Measurements from ENCODE around the gene SUSD3.

Gene SUSD3

DNA sequence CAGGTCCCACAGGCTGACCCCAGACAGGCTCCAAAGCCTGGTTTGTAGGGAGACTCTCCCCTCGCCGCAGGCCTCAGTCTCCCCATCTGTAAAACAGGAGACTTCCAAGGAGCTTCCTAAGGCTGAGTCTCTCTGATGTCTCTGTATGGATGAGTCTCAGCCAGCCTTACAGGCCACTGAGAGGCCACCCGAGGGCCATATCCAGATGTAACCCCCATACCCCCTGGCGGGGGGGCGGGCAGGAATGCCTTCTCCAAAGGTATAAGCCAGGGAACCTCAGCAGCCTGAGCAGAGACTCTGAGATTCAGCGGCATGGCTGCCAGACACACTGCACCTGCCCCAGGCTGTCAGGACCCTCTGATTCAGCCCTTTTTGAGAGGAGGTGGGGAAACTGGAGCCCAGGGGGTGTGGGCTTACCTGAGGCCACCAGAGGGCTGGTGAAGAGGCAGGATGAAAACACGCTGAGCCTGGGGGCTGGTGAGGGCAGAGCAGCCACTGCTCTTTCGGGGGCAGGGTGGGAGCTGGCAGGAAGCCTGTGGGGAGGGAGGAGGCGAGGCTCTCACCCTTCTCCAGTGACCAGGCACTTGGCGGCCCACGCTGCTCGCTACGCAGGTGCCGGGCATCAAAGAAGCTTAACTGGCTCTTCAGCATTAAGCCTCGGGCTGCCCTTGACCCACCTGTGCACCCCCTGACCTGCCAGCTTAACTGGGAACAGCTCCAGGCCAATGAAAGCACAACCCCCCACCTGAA lies 5.5 kb upstream of the SUSD3 start:
- no peak for TF ChIP-seq ZNF274 (IDR thresholded peaks at IDR 0.05; ENCODE audit: low read depth, low read length)
- no peak overlapping the region for H3K4me3 ChIP-seq (ENCODE audit: low read length)

DNA sequence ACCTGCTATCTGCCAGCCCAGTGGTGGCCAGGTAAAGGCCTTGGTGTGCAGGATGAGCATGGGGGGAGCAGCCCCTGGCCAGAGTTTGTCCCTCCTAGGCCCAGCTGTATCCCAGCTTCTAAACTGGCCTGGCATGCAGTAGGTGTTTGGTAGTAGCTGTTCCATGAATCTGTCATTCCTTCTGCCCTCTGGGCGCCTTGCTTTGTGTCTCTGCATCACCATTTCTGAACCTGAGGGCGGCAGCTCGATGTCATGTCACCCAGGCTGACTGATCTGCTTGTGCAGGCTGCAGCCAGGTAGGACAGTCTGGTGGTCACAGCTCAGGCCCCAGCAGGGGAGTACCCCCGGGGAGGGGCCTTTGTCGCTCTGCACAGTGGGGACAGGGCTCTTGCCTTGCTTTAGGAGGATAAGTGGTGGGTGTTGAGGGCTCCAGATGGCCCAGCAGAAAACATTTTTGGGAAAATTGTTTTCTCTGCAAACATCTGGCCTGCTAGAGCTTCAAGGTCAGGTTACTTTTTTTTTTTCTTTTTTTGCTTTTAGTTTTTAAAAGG lies 4.6 kb upstream of the SUSD3 start:
- no peak for TF ChIP-seq ZNF274 (IDR thresholded peaks at IDR 0.05; ENCODE audit: low read depth, low read length)
- no peak overlapping the region for H3K4me3 ChIP-seq (ENCODE audit: low read length)

- no peak for TF ChIP-seq ZNF274 (IDR thresholded peaks at IDR 0.05; ENCODE audit: low read depth, low read length)
- no peak overlapping the region for H3K4me3 ChIP-seq (ENCODE audit: low read length)
Observed at GRCh38 chr9:93054758-93055704, 3.5 kb upstream of the SUSD3 start.

DNA sequence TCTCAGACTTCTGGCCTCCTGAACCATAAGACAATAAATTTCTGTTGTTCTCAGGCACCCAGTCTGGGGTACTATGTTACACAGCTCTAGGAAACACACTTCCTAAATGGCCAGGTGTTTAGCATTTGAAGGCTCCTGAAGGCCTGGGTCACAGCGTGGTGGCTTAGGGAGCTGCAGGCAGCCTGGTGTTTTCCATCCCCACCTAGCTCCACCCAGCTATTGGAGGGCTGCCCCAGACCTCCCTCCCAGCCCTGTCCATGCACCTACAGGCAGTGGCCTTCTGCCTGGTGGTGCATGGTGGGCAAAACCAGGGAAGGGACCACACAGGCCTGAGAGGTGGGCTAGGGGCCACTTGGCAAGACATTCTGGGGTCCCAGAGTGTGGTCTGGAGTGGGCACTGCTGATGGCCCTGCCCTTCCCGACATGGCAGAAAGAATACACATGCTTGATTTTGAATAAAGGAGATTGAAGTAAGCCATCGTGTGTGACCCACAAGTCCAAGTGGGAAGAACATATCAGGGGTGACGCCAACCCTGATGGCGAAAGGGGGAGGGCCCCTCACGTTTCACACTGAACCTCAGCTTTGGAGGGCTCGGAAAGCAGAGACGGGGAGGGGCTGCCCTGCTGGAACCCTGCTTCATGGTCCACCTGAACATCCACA lies 1.3 kb upstream of the SUSD3 start:
- H3K4me3 ChIP-seq (ENCODE audit: low read length): no peak overlapping the region
- no peak for TF ChIP-seq ZNF274 (IDR thresholded peaks at IDR 0.05; ENCODE audit: low read depth, low read length)

GRCh38 chr9:93057703-93058354 lies 672 bp upstream of the SUSD3 start:
- no peak for TF ChIP-seq ZNF274 (IDR thresholded peaks at IDR 0.05; ENCODE audit: low read depth, low read length)
- H3K4me3 ChIP-seq (ENCODE audit: low read length): no peak overlapping the region

GRCh38 chr9:93059011-93059714 lies 662 bp downstream of the SUSD3 start:
- peak overlapping the region; percentile 64; the same call in 1 of the 2 replicates for H3K4me3 ChIP-seq (ENCODE audit: low read length)

DNA sequence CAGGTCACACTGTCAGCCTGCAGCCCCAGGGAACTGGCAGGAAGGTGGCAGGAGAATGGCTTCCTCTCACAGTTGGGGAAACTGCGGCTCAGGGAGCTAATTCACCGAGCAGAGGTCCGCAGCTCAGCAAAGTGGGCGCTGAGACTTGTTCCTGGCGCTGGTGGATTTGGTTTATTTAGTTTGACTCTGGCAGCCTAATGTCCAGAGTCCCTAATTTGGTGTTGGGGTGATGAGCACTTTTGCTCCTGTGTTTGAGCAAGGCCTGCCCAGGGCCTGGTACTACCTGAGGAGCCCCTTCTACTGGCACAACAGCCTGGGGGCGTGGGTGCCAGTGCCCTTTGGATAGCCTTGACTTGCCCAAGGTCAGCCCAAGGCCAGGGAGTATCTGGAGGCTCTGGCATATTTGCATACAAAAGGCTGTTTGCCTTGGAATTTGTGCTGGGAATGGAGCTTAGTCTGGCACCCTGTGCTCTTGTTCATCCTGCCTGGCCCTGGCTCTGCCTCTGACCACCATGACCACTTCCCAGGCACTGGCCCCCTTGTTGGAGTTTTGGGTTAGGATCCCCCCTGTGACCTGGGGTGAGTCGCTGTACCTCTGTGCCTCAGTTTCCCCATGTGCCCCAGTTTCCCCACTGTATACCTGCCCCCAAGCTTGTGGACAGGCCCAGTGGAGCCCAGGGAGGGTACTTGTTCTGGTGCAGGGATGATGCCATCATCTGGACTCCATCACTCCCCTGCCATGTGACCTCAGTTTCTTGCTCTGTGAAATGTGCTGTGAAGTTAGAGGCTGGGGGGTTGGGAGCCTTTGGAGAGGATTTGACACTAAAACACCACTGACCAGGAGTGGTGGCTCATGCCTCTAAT lies 1.4 kb downstream of the SUSD3 start:
- TF ChIP-seq ZNF274 (IDR thresholded peaks at IDR 0.05; ENCODE audit: low read depth, low read length): no peak
- peak overlapping the region; percentile 64; the same call in 1 of the 2 replicates for H3K4me3 ChIP-seq (ENCODE audit: low read length)

More at GRCh38 chr9:93059011-93059714, 662 bp downstream of the SUSD3 start:
- no peak for TF ChIP-seq ZNF274 (IDR thresholded peaks at IDR 0.05; ENCODE audit: low read depth, low read length)

DNA sequence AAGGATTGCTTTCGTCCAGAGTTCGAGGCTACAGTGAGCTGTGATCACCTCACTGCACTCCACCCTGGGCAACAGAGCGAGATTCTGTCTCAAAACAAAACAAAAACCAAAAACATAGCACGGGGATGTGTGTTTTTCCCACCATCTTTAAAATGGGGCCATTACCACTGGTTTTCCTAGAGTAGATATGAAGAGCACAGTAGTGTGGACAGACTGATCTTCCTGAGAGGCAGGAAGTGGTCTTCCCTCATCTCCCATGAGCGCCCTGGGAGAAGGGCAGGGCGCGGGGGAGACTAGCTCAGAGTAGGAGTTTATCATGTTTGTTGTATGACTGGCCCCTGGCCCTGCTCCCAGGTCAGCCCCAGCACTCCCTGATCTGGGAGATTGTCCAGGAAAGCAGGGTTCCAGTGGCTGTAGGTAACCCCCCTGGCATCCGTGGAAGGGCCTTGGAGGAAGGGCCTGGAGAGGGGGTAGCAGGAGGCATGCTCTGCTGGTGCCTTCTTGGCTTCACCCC lies 2.3 kb downstream of the SUSD3 start:
- TF ChIP-seq ZNF274 (IDR thresholded peaks at IDR 0.05; ENCODE audit: low read depth, low read length): no peak
- H3K4me3 ChIP-seq (ENCODE audit: low read length): peak overlapping the region; percentile 64; the same call in 1 of the 2 replicates

- H3K4me3 ChIP-seq (ENCODE audit: low read length): peak overlapping the region; percentile 1; the same call in 1 of the 2 replicates
Observed at GRCh38 chr9:93061260-93061751, 2.8 kb downstream of the SUSD3 start.

GRCh38 chr9:93061791-93062763 lies 3.6 kb downstream of the SUSD3 start:
- TF ChIP-seq ZNF274 (IDR thresholded peaks at IDR 0.05; ENCODE audit: low read depth, low read length): no peak
- no peak overlapping the region; the same call in 1 of the 2 replicates for H3K4me3 ChIP-seq (ENCODE audit: low read length)

More at GRCh38 chr9:93061260-93061751, 2.8 kb downstream of the SUSD3 start:
- TF ChIP-seq ZNF274 (IDR thresholded peaks at IDR 0.05; ENCODE audit: low read depth, low read length): no peak

Measured in GM08714 (cell line).